NB4 (cell line): ENCODE measurements around the gene SLC1A1.

Source experiments
- DNase-seq: peaks from one replicate; pipeline ENCODE4 v3.0.0; 2010; ENCODE audit warnings: low read depth
- H3K4me3 ChIP-seq: one replicate; pipeline ENCODE4 v1.5.1; 2011; ENCODE audit warnings: mild to moderate bottlenecking, low read depth, low read length, moderate library complexity
- CTCF ChIP-seq: IDR thresholded peaks from one replicate; pipeline ENCODE4 v1.5.1; 2012; ENCODE audit warnings: low read depth, low read length
- MAX ChIP-seq: IDR thresholded peaks from 2 replicates; pipeline ENCODE4 v1.6.1; 2011; ENCODE audit warnings: low read depth, low read length
- MYC ChIP-seq: IDR thresholded peaks from 2 replicates; pipeline ENCODE4 v1.6.1; 2011; ENCODE audit warnings: low read depth, low read length
- POLR2A ChIP-seq: IDR thresholded peaks from 2 replicates; pipeline ENCODE4 v1.6.1; 2011; ENCODE audit warnings: mild to moderate bottlenecking; ENCODE audit not compliant: insufficient read length; ENCODE audit errors: extremely low read depth

SLC1A1 gene

GRCh38 chr9:4614627-4615026 is 124.4 kb downstream of the SLC1A1 start:
- H3K4me3 ChIP-seq = no peak overlapping the region
- DNase-seq = no peak
- no peak for TF ChIP-seq MAX
- no peak for TF ChIP-seq MYC
- no peak for TF ChIP-seq POLR2A
- TF ChIP-seq CTCF = no peak

- DNase-seq = no peak
- TF ChIP-seq CTCF = no peak
- TF ChIP-seq MAX = 0 out of 2 replicates have a peak, but pooled peaks have one; percentile 8
- no peak overlapping the region for H3K4me3 ChIP-seq
These were observed 125.0 kb downstream of the SLC1A1 start for GRCh38 chr9:4615251-4615650.

- DNase-seq = no peak
- H3K4me3 ChIP-seq = no peak overlapping the region
- TF ChIP-seq POLR2A (no peak), MAX (no peak), MYC (no peak), CTCF (no peak)
These were observed 125.5 kb downstream of the SLC1A1 start for GRCh38 chr9:4615778-4616177.

GRCh38 chr9:4617752-4618151 is 127.5 kb downstream of the SLC1A1 start:
- TF ChIP-seq MAX (no peak), POLR2A (no peak)
- no peak overlapping the region for H3K4me3 ChIP-seq
- no peak for DNase-seq

- no peak overlapping the region for H3K4me3 ChIP-seq
- no peak for TF ChIP-seq MYC
- TF ChIP-seq POLR2A = no peak
- TF ChIP-seq CTCF = no peak
- no peak for TF ChIP-seq MAX
- DNase-seq = peak; percentile 47
These were observed 128.4 kb downstream of the SLC1A1 start for GRCh38 chr9:4618700-4619099.

GRCh38 chr9:4620057-4620765 is 129.9 kb downstream of the SLC1A1 start:
- TF ChIP-seq CTCF (no peak), POLR2A (no peak), MAX (peak; percentile 62), MYC (peak; percentile 71)
- DNase-seq = peak; percentile 72
- no peak overlapping the region for H3K4me3 ChIP-seq
